ENCODE measurements around the gene SAPCD2. TPM values are rescaled to one million over a fixed set of nuclear protein-coding genes. Genes with fewer than 3 reads are reported as not detected.
A peak's percentile ranks its signal among the peaks of the same experiment; 100 is the strongest.

The SAPCD2 gene
- total and polyA plus RNA-seq, 2 of the 8 experiments (the other 6 are each of a cell fraction or from before 2014, with no cell fraction given), result 12.7 to 32.1 TPM

- Histone ChIP-seq H3K23me2 (ENCODE audit: low read depth, low read length) (peaks cover 13% of the 10 kb centered on the region), H3K79me1 (ENCODE audit: low read depth, low read length) (peaks cover 2% of the 10 kb centered on the region; the same call in 1 of the 2 replicates), H2AFZ (ENCODE audit: low read length) (no peak overlapping the region), H2BK120ac (replicated peaks; ENCODE audit: low read depth, low read length) (no peak overlapping the region), H3K4me3 (ENCODE audit: extremely low read depth in 1 of 4, insufficient read depth in 2 of 4, low read depth in 3 of 4, low read length in 4 of 4) (peak overlapping the region; percentile 46 to 64 (median 48); a peak in 7 of 8 replicates), H3K9ac (replicated peaks in 1 of 4; ENCODE audit: extremely low read depth in 1 of 4, low read depth in 3 of 4, low read length in 3 of 4) (no peak overlapping the region), H3K79me2 (ENCODE audit: control insufficient read depth in 1 of 2, insufficient read depth in 2 of 2, low read length in 2 of 2) (no peaks in the 10 kb centered on the region), H3K4me1 (replicated peaks in 1 of 4; ENCODE audit: control insufficient read depth in 3 of 4, insufficient read depth in 4 of 4, low read length in 3 of 4) (peaks cover 0 to 21% (median 18%) of the 10 kb centered on the region in 4 experiments; a peak in 6 of 7 replicates), H3K27ac (ENCODE audit: low read depth, low read length) (no peak overlapping the region), H3K4ac (replicated peaks; ENCODE audit: insufficient read length, low read depth, low read length) (no peak overlapping the region), H4K91ac (replicated peaks; ENCODE audit: insufficient read length, low read length) (no peak overlapping the region), H3K36me3 (ENCODE audit: control insufficient read depth in 2 of 4, insufficient read depth in 4 of 4, low read length in 3 of 4) (no peaks in the 10 kb centered on the region), H4K5ac (ENCODE audit: insufficient read length, low read depth, low read length) (no peak overlapping the region), H3K18ac (ENCODE audit: extremely low read depth, low read length) (no peak overlapping the region), H2BK20ac (ENCODE audit: low read length) (no peak overlapping the region), H3K56ac (replicated peaks; ENCODE audit: insufficient read length, low read depth, low read length) (peak overlapping the region; percentile 12), H3K9me3 (ENCODE audit: insufficient read depth in 2 of 2, low read depth in 1 of 2, low read length in 1 of 2) (no peaks in the 10 kb centered on the region), H4K8ac (ENCODE audit: extremely low read depth, insufficient read depth, low read length) (peak overlapping the region; percentile 57; the same call in 1 of the 2 replicates), H3K23ac (ENCODE audit: insufficient read length) (no peak overlapping the region), H3K27me3 (replicated peaks in 1 of 4; ENCODE audit: control insufficient read depth in 3 of 4, extremely low read depth in 1 of 4, insufficient read depth in 3 of 4, low read length in 3 of 4) (peaks cover 0 to 18% (median 7%) of the 10 kb centered on the region in 4 experiments; a peak in 5 of 7 replicates), H3K4me2 (ENCODE audit: insufficient read depth in 1 of 2, low read depth in 2 of 2, low read length in 2 of 2) (peak overlapping the region; percentile 73 to 85), H2BK15ac (ENCODE audit: low read length) (no peak overlapping the region), H2BK5ac (ENCODE audit: low read depth, low read length) (no peak overlapping the region), H4K20me1 (replicated peaks in 1 of 2; ENCODE audit: control insufficient read depth in 1 of 2, insufficient read depth in 2 of 2, low read length in 2 of 2) (peaks cover 23 to 25% of the 10 kb centered on the region in 2 experiments), H2AK5ac (ENCODE audit: low read depth, low read length) (no peak overlapping the region; the same call in 1 of the 2 replicates), H3K14ac (ENCODE audit: insufficient read length) (no peak overlapping the region), H2BK12ac (ENCODE audit: low read depth, low read length) (no peak overlapping the region)
- DNase-seq (ENCODE audit: low read depth in 1 of 2, low spot score in 2 of 2) (no peak), FAIRE-seq (no peak)
- ChIA-PET POLR2A (ENCODE audit: partially characterized antibody) (interaction anchor here (0.7 to 2.0 kb wide), 11 partner anchors 9 to 172 kb away, joined by 3 to 7 read pairs (median 4); partner anchors contain the start of genes FBXW5, MAN1B1, TUBB4B and UAP1L1), CTCF (ENCODE audit: partially characterized antibody) (interaction anchor here (0.5 to 13.5 kb wide), 55 partner anchors 8 to 1574 kb away, joined by 3 to 291 read pairs (median 5); partner anchors contain the start of genes ABCA2, ANAPC2, CYSRT1 and ENTPD2)
- no peak for TF ChIP-seq POLR2A (IDR thresholded peaks at IDR 0.05; ENCODE audit: control extremely low read depth in 1 of 2, low read depth in 2 of 2, low read length in 2 of 2)
- WGBS, 2 experiments (ENCODE audit: extremely low coverage in 1 of 2, insufficient coverage in 1 of 2, insufficient read length in 1 of 2, insufficient replicate concordance in 2 of 2, low coverage in 1 of 2, low lambda C conversion rate in 2 of 2, missing lambda C conversion rate in 1 of 2), result 87% methylated on average over 17 of the region's 17 CpGs; no CpG with 5 or more reads in 1 of the 2 experiments
These were observed 1.5 kb downstream of the SAPCD2 start for GRCh38 chr9:137068539-137069507.
